HG02798 (cell line): ENCODE results near the gene PRDM10.
A peak's percentile ranks its signal among the peaks of the same experiment; 100 is the strongest.
"Not testable (repeated sequence)": the region's sequence is repeated elsewhere in the genome, so short reads cannot be mapped to it uniquely, and the experiment has no call there.

ENCODE experiments used
- ATAC-seq: cut with Tn5 transposase; IDR thresholded peaks from one replicate; pipeline ENCODE4 v1.9.1; 2021; ENCODE audit warnings: mild to moderate bottlenecking; ENCODE audit not compliant: unreplicated experiment, poor library complexity

The PRDM10 gene

DNA sequence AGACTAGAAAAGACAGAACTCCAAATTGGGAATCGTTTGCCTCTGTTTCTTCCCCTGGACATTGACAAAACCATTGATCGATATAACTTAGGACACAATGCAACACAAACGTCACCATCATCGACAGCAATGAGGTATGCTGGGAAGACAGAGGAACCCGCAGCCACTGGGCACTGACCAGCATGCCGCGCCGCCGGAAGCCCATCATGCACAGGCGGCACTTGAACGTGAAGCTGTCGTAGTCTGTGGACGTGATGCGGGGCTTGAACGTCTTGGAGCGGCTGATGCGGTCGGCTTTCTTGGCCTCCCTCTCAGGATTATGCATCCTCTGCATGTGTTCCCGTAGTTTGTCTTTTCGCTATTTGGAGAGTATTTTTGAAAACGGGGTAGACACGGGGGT is 84.3 kb downstream of the PRDM10 start:
- ATAC-seq, result no peak

DNA sequence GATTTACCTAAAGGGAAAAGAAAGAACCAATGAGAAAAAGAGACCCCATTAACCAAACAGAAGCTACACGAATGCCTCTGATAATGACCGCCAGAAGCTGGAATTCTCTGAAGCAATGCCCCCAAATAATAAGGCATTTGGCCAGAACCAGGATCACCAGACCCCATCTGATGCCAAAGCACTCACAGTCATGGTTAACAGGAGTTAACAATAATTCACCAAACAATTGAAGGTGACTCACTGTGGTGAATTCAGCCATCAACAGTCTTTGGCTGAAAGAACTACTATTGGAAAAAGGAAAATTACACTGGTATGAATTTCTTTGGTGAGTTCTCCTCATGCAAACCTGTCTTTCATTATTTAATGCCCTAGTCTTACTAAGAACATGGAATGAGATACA is 85.4 kb downstream of the PRDM10 start:
- no peak for ATAC-seq

DNA sequence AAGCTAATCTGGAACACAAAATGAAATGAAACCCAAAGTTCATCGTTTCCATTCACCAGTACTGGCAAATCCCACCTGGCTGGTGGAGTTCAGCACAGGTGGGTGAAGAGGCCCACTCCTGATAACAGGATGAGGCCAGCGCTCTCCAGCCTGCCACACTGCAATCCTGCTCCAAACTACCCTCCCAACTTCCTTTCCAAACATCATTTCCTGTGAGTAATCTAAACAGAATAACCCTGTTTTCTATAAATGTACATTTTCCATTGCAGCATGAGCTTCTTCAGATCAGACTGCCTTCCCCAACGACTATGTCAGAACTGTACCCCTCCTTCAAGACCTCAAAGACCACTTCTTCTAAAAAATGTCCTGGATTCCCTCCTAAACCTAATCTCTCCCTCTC is 91.3 kb downstream of the PRDM10 start:
- no peak for ATAC-seq

DNA sequence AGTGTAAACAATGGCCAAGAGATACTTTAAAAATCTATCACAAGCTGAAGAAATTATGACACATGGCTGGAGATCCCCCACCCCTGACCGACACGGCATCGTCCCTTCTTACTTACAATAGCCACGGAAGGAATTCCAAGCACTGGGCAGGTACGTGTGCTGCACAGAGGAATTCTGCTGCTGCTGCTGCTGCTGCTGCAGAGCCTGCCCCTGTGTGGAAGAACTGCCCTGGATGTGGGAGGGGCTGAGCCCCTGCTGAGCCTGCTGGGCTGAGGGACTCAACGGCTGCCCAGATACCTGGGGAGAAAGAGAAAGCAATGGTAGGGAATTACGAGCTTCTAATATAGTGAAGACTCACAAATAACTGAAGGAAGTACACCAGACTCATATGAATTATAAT is 92.3 kb downstream of the PRDM10 start:
- no peak for ATAC-seq

DNA sequence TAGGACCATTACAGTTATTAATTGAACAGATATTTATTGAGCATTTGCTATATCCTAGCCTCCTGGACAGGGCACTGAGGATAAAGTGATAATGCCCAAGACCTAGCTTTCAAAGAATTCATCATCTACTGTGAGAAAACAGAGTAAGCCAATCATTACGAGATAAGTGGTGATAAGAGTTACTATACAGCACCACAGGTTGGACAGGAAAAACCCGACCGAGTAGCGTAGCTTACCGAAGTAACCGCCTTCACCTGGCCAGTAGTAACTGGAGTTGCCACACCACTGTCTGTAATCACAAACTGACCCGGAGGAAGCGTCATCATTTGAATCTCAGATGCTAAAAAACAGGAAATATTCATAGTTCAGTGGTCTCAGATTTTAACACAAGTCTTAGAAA is 97.2 kb downstream of the PRDM10 start:
- no peak for ATAC-seq

DNA sequence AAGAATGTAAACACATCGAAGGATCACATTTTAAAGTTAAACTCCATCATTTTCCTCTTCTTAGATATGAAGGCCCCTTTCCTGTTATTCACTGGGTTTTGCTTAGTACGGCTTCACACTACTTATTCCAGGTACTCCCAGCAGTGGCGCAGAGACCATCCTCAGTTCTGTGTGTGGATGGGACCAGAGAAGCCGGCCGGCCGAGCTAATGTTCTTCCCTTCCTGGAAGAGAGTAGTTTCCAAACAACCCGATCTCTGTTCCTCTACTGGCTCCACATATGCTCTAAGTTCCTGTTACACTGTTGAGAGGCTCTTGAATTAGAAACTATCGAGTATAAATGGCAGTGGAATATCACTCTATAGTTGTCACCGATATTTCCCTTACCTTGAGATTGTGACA is 106.6 kb downstream of the PRDM10 start:
- ATAC-seq, result no peak

DNA sequence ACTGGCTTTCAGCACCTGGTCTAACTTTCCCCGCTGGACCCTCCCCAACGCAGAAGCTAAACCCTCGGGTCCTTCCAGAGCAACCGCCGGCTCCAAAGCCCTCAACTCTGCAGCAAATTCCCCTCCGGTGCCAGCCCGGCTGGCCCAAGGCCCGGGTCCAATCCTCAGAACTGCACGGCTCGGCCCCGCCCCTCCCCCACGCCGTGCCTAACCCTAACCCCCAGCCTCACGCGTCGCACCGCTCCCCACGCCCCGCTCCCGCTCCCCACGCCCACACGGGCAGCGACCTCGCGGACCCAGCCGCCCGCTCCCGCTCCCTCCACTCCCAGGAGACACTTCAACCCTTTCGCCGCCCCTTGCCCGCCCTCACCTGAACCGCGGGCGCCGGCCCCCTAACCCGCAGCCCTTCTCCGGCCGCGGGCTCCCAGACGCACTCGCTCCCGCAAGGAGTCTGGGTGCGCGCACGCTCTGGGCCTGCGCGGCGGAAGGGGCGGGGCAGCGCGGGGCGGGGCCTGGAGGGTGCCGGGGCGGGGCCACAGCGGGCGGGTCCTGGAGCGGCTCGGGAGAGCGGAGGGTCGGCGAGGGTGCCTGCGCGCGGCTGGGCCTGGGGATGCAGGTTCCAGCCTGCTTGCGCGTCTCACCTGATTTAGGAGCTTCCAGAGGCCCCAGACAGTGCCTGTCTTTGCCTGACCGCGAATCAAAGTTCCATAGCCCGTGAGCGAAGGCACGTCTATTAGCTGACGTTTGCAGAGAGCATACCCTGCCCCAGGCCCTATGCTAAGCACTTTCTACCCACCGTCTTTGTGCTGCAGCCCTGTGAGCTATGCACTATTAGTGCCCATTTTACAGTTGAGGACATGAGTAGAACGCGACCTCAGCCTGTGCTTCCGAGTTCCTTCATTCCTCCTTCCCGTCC is 107.3 kb downstream of the PRDM10 start, which contains the start of gene NFRKB:
TSS of gene NFRKB (minus strand) at position 453 of the 916 bp plus-strand sequence. CDS start 2,729 bp downstream, outside the sequence.
- ATAC-seq, result peak; percentile 95

DNA sequence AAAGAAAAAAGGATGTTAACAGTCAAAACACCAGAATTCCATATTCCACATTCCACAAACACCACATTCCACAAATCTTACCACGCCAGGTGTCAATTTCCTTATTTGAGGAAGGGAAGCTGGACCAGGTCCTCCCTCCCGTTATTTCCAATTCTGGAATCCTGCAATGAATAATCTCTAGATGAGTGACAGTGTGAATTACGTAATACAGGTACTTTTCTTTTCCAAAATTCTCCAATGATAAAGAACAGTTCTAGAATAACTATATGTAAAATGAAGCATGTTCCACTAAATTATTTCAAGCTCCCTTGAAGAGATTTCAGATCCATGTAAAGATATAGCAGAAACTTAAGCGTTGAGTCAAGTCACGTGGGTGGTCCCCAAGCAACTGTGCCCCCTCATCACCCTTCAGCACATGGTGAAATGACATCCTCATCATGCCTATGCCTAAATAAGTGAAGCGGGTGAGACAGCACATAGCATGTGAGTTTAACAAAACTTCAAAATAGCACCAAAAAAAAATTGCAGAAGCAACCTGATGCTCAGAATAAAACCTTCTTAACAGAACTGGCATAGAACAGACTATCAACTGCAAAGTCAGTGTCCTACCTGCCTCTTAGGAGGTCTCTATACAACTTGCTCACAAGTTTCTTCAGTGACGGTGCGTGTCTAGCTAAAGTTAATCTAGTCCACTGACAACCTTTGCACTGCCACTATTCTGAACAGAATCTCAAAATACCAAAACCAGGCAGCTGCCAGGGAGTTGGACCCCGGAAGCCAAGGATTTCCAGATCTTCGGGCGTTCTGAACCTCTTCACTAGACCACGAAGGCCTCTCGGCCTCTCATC is 108.1 kb downstream of the PRDM10 start:
- no peak for ATAC-seq

DNA sequence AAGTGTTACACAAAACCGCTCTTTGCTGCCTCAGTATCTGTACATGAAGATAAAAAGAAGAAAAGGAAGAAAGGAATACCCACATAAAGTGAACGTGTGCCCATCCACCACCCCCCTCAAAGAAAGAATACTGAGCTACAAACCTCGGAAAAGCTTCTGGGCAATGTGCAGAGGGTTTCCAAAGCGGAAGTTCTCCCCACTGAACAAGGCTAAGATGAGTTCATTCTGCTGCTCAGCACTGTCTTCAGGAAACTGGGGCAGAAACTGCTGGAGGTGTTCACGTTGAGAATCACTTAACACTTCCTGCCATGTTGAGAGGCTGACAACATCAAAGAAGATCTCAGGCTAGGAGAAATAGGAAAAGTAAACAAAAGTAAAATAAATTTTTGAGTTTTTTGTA is 114.2 kb downstream of the PRDM10 start:
- no peak for ATAC-seq

DNA sequence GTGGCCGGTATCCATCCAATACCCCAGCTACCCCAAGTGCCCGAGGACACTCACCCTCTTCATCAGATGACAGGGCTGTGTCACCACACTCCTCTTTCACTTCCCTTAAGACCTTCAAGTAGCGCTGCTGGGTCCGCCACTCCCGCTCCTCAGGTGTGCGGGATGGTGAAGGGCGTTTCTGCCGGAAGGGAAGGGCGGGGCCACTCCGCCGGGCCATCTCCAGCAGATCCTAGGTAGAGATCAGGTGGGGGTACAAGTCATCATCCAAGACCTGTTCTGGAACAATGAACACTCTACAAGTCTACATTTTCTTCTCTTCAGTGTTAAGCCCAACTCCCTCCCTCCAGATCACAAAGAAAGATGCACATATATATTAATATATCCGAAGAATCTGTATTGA is 117.3 kb downstream of the PRDM10 start:
- ATAC-seq, result no peak

DNA sequence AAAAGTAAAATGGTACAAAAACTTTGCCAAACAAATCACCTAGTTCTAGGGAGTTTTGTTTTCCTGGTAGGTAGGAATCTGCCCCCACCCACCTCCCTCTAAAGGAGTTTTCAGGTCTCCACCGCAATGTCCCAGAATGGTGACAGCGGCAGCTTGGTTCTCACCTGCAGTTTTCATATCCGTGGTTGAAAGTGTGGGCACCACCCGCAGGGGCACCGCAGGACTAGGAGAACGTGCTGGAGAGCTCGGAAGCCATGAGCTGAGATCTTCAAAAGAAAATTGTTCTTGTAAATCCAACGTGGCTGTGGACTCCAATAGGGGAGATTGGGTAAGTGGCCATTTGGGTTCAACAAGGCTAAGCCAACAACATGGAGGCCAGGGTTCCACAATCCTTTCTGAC is 118.1 kb downstream of the PRDM10 start:
- no peak for ATAC-seq

DNA sequence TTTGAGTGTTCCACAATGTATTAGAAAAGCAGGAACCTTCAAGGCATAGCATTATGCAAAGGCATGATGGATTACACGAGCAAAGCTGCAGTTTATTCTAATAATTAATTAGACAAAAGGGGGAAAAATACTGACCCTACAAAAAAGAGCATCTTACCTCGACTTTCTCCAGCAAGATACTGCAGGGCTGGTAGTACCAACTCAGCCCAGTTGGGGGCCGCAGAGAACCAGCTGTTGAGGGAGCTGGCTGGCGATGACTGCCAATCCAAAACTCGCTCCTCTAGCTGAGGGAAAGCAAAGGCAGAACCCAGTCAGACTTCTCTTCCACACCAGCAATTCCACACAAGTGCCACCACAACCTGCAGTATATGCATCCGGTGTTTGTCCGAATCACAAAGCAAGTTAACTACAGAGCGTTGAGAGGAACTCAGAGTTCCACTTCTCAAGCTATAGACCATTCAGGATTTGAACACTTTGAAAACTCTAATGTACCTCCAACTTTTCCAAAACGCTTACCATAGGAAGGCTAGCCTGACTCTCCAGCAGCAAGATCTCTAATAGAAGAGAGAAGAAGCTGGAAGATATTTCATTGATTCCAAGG is 121.0 kb downstream of the PRDM10 start:
- ATAC-seq, result peak; percentile 81

DNA sequence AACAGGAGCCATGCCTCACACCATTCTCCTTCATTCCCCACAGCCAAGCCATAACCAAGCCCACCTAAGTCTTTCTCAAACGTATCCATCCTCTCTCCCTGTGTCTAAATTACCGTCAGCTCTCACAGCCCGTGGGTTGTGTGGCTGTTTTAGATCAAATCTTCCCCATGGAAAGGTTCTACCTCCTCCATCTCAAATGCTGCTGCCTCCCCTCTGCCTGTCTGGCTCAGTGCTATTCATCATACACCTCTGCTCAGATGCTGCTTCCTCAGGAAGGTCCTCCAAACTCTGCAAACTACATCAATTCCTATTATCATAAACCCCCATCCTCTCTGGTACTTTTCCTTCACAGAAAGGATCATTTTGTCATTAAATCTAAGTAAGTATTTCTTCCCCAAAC is 122.3 kb downstream of the PRDM10 start:
- no peak for ATAC-seq

DNA sequence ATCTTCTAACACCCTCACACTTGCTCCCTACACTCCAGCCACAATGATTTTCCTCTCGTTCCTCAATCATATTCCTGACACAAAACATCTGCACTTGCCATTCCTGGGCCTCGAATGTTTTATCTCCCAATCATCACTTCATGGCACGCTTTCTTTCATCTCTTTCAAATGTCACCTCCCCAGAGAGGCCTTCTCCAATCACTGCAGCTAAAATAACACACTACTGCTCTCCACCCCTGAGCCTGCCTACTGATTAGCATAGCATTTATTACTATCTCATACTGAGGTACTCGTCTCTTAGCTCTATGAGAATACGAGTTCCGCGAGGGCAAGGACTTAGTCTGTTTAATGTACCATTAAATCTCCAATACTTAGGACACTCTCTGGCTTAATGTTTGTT is 130.7 kb downstream of the PRDM10 start:
- no peak for ATAC-seq

DNA sequence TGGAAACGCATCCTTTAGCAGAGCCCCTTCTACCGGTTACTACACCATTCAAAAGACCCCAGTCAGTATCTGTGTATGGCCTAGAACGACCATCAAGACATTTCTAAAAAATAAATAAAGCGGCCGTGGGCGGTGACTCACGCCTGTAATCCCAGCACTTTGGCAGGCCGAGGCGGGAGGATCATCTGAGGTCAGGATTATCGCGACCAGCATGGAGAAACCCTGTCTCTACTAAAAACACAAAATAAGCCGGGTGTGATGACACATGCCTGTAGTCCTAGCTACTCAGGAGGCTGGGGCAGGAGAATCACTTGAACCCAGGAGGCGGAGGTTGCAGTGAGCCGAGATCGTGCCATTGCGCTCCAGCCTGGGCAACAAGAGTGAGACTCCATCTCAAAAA is 134.0 kb downstream of the PRDM10 start:
- not testable (repeated sequence) for ATAC-seq

DNA sequence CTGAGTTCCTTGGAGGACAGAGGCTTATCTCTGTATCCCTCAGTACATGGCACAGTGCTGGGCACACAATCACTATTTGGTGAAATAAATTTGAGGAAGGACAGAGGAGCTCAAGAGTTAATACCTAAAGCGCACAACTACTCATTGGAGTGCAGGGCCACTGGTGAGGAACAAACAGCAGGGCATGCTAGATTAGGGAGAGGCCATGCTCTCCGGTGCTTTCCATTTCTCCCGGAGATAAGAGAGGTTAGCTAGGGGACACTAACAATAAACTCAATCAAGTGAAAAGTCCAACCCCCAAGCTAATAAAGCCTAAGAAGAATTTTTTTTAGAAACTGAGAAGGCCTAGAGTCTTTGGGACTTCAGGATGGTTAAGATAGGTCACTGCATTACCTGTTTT is 136.3 kb downstream of the PRDM10 start:
- ATAC-seq, result no peak

DNA sequence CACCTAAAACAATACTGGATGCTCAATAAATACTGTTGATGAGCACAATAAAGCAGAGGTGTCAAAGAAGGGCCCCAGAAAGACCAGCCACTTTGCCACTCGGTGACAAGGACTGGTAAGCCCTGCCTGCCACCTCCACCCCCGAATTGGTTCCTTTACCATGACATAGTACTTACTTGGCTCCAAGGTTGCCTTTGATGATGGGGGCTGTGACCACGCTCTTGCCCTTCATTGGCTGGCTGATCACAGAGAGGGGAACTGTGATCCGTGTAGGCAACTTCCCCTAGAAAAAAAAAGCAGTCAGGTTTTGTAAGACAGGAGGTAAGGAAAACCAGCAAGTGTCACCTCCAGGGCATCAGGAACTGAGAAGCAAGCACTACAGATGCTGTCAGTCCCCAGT is 136.9 kb downstream of the PRDM10 start:
- ATAC-seq, result no peak

DNA sequence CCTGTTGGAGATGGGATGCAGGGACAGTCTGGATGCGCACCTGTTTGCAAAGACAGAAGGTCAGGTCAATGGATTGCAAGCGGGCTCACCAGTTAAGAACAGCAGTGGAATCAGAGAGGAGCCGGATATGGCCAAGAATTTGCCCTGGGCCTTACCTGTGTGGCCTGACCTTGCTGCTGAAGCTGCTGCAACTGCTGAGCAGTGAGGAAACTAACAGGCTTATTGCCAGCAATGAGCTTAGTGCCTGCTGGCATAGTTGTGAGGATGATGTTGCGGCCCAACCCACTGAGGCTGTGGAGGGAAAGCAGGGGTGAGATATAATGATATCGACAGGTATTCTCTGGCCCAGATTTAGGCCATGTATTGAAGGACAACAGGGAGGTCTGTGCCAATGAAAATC is 137.8 kb downstream of the PRDM10 start:
- no peak for ATAC-seq

DNA sequence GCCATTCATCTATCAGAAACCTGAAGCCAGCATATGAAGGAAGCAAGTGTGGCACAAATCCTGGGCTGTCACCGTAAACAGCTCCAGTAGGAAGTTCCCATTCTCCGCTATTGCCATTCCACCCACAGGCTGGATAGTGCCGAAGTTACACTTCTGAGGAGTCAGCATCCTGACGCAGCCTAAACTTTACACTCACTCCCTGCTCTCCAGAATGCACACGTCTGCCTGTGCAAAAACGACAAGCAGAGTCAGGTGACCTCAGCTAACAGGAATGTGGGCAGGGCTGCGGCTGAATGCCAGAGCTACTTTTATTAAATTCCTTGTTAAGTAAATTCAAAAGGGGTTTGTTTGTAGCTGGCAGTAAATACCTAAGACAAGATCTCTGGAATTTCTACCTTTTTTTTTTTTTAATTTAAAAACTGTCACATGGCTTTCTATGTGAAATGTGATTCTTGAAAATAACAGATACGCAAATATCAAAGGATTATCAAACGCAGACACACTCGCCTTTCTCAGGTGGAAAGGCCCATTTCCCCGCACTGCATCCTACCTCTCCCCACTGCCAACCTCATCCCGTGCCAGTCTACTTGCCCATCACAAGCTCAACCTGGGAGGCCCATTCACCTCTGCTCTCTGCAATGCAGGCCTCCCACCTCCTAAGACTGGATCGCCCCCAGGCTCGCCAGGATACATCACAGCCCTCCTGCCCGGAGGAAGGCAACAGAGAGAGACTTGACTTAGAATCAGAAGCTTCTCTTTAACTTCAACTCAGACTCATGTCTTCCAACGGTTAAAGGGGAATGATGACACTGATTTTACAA is 140.7 kb downstream of the PRDM10 start:
- ATAC-seq, result no peak

DNA sequence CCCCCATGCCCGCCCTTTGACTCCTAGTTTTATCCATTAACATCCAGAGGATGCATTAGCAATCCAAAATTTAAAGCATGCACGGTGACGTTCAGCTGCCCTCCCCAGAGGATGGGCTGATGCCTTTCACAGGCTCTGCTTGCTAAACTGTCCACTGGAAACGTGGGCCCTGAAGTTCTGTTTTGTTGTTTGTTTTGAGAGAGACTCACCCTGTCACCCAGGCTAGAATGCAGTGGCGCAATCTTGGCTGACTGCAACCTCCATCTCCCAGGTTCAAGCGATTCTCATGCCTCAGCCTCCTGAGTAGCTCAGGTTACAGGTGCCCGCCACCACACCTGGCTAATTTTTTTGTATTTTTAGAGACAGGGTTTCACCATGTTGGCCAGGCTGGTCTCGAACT is 146.6 kb downstream of the PRDM10 start:
- no peak for ATAC-seq
